Measurements from ENCODE around the gene PPIC.

PPIC gene

GRCh38 chr5:123000731-123001130, 35.8 kb downstream of the PPIC start:
- in situ Hi-C loops (cut with MboI; ENCODE audit: low pct_unique_long_range_greater_than_20kb, low sequenced_read_pairs, unreplicated experiment), result loop anchor here (25.0 kb wide), 1 partner anchor 488 kb away; no protein-coding TSS in a partner anchor
- DNase-seq (ENCODE audit: low spot score), result no peak
- no peak for TF ChIP-seq CTCF (IDR thresholded peaks at IDR 0.05; ENCODE audit: extremely low read depth, insufficient read depth, missing control alignments)

- in situ Hi-C loops (cut with MboI; ENCODE audit: low pct_unique_long_range_greater_than_20kb, low sequenced_read_pairs, unreplicated experiment), result loop anchor here (25.0 kb wide), 1 partner anchor 488 kb away; no protein-coding TSS in a partner anchor
- TF ChIP-seq CTCF (IDR thresholded peaks at IDR 0.05; ENCODE audit: extremely low read depth, insufficient read depth, missing control alignments), result peak; percentile 62
- DNase-seq (ENCODE audit: low spot score), result peak; percentile 58
These were observed 36.5 kb downstream of the PPIC start for GRCh38 chr5:122999947-123000563.

GRCh38 chr5:122997294-122997693, 39.2 kb downstream of the PPIC start:
- in situ Hi-C loops (cut with MboI; ENCODE audit: low pct_unique_long_range_greater_than_20kb, low sequenced_read_pairs, unreplicated experiment), result no loop called here
- no peak for TF ChIP-seq CTCF (IDR thresholded peaks at IDR 0.05; ENCODE audit: extremely low read depth, insufficient read depth, missing control alignments)
- no peak for DNase-seq (ENCODE audit: low spot score)

GRCh38 chr5:122996091-122996490, 40.4 kb downstream of the PPIC start:
- DNase-seq (ENCODE audit: low spot score), result no peak
- no peak for TF ChIP-seq CTCF (IDR thresholded peaks at IDR 0.05; ENCODE audit: extremely low read depth, insufficient read depth, missing control alignments)
- in situ Hi-C loops (cut with MboI; ENCODE audit: low pct_unique_long_range_greater_than_20kb, low sequenced_read_pairs, unreplicated experiment), result no loop called here

- TF ChIP-seq CTCF (IDR thresholded peaks at IDR 0.05; ENCODE audit: extremely low read depth, insufficient read depth, missing control alignments), result no peak
- in situ Hi-C loops (cut with MboI; ENCODE audit: low pct_unique_long_range_greater_than_20kb, low sequenced_read_pairs, unreplicated experiment), result no loop called here
- peak; percentile 41 for DNase-seq (ENCODE audit: low spot score)
These were observed 50.4 kb downstream of the PPIC start for GRCh38 chr5:122985954-122986721.

- in situ Hi-C loops (cut with MboI; ENCODE audit: low pct_unique_long_range_greater_than_20kb, low sequenced_read_pairs, unreplicated experiment), result no loop called here
- no peak for TF ChIP-seq CTCF (IDR thresholded peaks at IDR 0.05; ENCODE audit: extremely low read depth, insufficient read depth, missing control alignments)
- DNase-seq (ENCODE audit: low spot score), result no peak
These were observed 51.4 kb downstream of the PPIC start for GRCh38 chr5:122985006-122985700.

Measured in GM13977 (cell line).